Fibroblast of villous mesenchyme (primary cell): ENCODE data around the gene QRICH2. TPM values are rescaled to one million over a fixed set of nuclear protein-coding genes. Genes with fewer than 3 reads are reported as not detected.

Source experiments
- small RNA-seq: library from RNA; depleted of rRNA; stranded (forward); fragments of <200 nt; gene quantifications from one replicate; pipeline ENCODE3, GENCODE V24; 2012
- total RNA-seq: library from RNA; depleted of rRNA; stranded (reverse); fragments of >200 nt; gene quantifications from 2 replicates; pipeline ENCODE4 v1.2.3, GENCODE V29; 2012

The QRICH2 gene
- total RNA-seq, 1 donor: 2.2 TPM

Small RNA genes lying within 50 kb of the gene (small RNA-seq; reads per million reads assigned to genes)
- gene RF00019: not detected
- not detected for gene RNU6-24P

Other genes starting within 250 kb of the QRICH2 start
- 28.3 and 42.3 TPM in 2 replicates for gene SRP68, start 235.8 kb downstream of the QRICH2 start, total RNA-seq
- gene GALR2, start 233.5 kb downstream of the QRICH2 start, total RNA-seq: under 0.01 TPM in 1 of 2 replicates, not detected in the other
- gene ZACN, start 229.1 kb downstream of the QRICH2 start, total RNA-seq: not detected in 2 replicates
- gene EXOC7, start 204.5 kb downstream of the QRICH2 start, total RNA-seq: 93.1 and 98.4 TPM in 2 replicates
- gene FOXJ1, start 167.0 kb downstream of the QRICH2 start, total RNA-seq: not detected in 2 replicates
- gene RNF157, start 67.8 kb downstream of the QRICH2 start, total RNA-seq: 4.7 and 10.0 TPM in 2 replicates
- 5.5 and 5.6 TPM in 2 replicates for gene UBALD2, start 42.9 kb downstream of the QRICH2 start, total RNA-seq
- gene PRPSAP1, start 45.6 kb upstream of the QRICH2 start, total RNA-seq: 48.8 and 55.1 TPM in 2 replicates
- gene SPHK1, start 76.3 kb upstream of the QRICH2 start, total RNA-seq: 47.5 and 121 TPM in 2 replicates
- 17.4 and 25.9 TPM in 2 replicates for gene UBE2O, start 144.9 kb upstream of the QRICH2 start, total RNA-seq
- not detected in 2 replicates for gene AANAT, start 159.3 kb upstream of the QRICH2 start, total RNA-seq
- gene RHBDF2, start 193.1 kb upstream of the QRICH2 start, total RNA-seq: 13.4 and 14.2 TPM in 2 replicates
- gene CYGB, start 229.4 kb upstream of the QRICH2 start, total RNA-seq: 11.7 and 14.2 TPM in 2 replicates
- 1.6 and 2.2 TPM in 2 replicates for gene PRCD, start 231.8 kb upstream of the QRICH2 start, total RNA-seq